Muscle of leg (tissue), 11 donors: Measurements from ENCODE around the gene FAM171A1. TPM values are rescaled to one million over a fixed set of nuclear protein-coding genes. Genes with fewer than 3 reads are reported as not detected.
"Not testable (repeated sequence)": the region's sequence is repeated elsewhere in the genome, so short reads cannot be mapped to it uniquely, and the experiment has no call there.

ENCODE experiments used
- DNase-seq: peaks from one replicate; pipeline ENCODE4 v3.0.0; 2013
- H3K27ac ChIP-seq: one replicate; pipeline ENCODE4 v1.5.1; 2013; ENCODE audit warnings: mild to moderate bottlenecking, low read length, control low read depth
- H3K27me3 ChIP-seq: one replicate; pipeline ENCODE4 v1.6.1; 2013; ENCODE audit warnings: low read length; ENCODE audit not compliant: control insufficient read depth, insufficient read depth
- H3K36me3 ChIP-seq: one replicate; pipeline ENCODE4 v1.6.1; 2013; ENCODE audit warnings: low read length; ENCODE audit not compliant: control insufficient read depth, insufficient read depth
- H3K4me1 ChIP-seq: one replicate; pipeline ENCODE4 v1.6.1; 2013; ENCODE audit warnings: low read length; ENCODE audit not compliant: control insufficient read depth, insufficient read depth
- H3K4me3 ChIP-seq: one replicate; pipeline ENCODE4 v1.5.1; 2013; ENCODE audit warnings: low read length, control low read depth
- H3K9me3 ChIP-seq: replicated peaks from 2 replicates; pipeline ENCODE4 v1.6.1; 2013; ENCODE audit warnings: low read depth, low read length; ENCODE audit not compliant: control insufficient read depth
- WGBS: methylation state at CpG from one replicate; pipeline ENCODE4 v1.1.5; 2013; ENCODE audit warnings: missing lambda C conversion rate; ENCODE audit not compliant: insufficient coverage; 5-methylcytosine and 5-hydroxymethylcytosine counted together
- polyA plus RNA-seq, 8 donors: library from polyadenylated mRNA; unstranded; fragments of 120-200 nt; gene quantifications; one replicate each; pipeline versions ENCODE4 v1.2.1 to v1.2.3, GENCODE V29; 2013; ENCODE audit warnings: inconsistent platforms in 1 of 8, low replicate concordance in 1 of 8; ENCODE audit not compliant: insufficient read length in 8 of 8, insufficient read depth in 1 of 8
- total RNA-seq: library from RNA; stranded (reverse); fragments of 120-200 nt; gene quantifications from one replicate; pipeline ENCODE4 v1.2.4, GENCODE V29; 2013

FAM171A1 gene
- total and polyA plus RNA-seq, 9 donors: 19.6 to 50.9 (median 35.3) TPM

DNA sequence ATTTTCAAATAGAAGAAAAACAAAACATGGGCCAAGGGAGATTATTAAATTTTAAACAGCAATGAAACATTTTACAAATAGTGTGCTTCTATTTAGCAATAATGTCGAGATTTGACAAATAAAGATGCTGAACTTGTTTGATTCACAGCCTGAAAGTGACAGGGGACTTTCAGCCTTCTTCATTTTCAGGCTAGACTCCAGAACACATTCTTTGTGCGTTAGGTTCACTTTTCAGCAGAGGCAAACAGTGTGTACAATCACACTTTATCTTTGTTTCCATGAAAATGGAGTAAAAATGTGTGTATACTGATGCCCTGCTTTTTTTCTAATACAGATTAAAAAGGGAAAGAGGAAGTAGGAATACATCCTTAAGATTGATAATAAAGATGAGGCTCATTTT is 35.6 kb downstream of the FAM171A1 start:
- no peak overlapping the region for H3K27ac ChIP-seq
- H3K4me1 ChIP-seq: peaks cover 4% of the 10 kb centered on the region
- H3K9me3 ChIP-seq: no peaks in the 10 kb centered on the region
- DNase-seq: peak; percentile 75
- no peak overlapping the region for H3K4me3 ChIP-seq
- H3K27me3 ChIP-seq: no peaks in the 10 kb centered on the region
- 50% methylated on average over 1 of the region's 2 CpGs for WGBS
- no peaks in the 10 kb centered on the region for H3K36me3 ChIP-seq

GRCh38 chr10:15334650-15335323 is 36.3 kb downstream of the FAM171A1 start:
- WGBS: 88% methylated on average over 2 of the region's 7 CpGs
- no peaks in the 10 kb centered on the region for H3K36me3 ChIP-seq
- H3K4me1 ChIP-seq: peaks cover 4% of the 10 kb centered on the region
- no peaks in the 10 kb centered on the region for H3K27me3 ChIP-seq
- no peaks in the 10 kb centered on the region for H3K9me3 ChIP-seq
- H3K4me3 ChIP-seq: no peak overlapping the region
- no peak overlapping the region for H3K27ac ChIP-seq
- no peak for DNase-seq

GRCh38 chr10:15333909-15334649 is 37.0 kb downstream of the FAM171A1 start:
- Histone ChIP-seq H3K4me3 (no peak overlapping the region), H3K27me3 (no peaks in the 10 kb centered on the region), H3K9me3 (no peaks in the 10 kb centered on the region), H3K4me1 (peaks cover 4% of the 10 kb centered on the region), H3K36me3 (no peaks in the 10 kb centered on the region), H3K27ac (no peak overlapping the region)
- 73% methylated on average over 4 of the region's 6 CpGs for WGBS
- no peak for DNase-seq

- H3K4me3 ChIP-seq, H3K9me3 ChIP-seq, H3K4me1 ChIP-seq, H3K27me3 ChIP-seq, DNase-seq, H3K27ac ChIP-seq, H3K36me3 ChIP-seq: not testable (repeated sequence)
- WGBS: 100% methylated on average over 4 of the region's 8 CpGs
These were observed 37.9 kb downstream of the FAM171A1 start for GRCh38 chr10:15333181-15333580.

DNA sequence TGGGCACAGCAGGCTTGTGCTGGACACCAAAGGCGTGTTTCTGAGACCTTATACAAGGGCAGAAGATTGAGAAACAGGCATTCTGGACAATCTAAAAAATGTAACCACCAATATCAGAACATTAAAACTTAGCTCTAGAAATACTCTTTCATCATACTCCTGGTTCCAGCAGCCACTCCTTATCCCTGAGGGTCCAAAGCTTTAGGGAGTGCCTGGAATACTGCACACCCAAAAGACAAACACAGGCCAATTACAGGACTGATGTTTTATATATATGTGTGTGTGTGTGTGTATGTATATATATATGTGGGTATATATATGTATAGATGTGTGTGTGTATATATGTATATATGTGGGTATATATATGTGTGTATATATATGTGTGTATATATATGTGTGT is 39.6 kb downstream of the FAM171A1 start:
- WGBS: 90% methylated on average over 1 of the region's 1 CpG
- peaks cover 2% of the 10 kb centered on the region for H3K36me3 ChIP-seq
- H3K4me3 ChIP-seq: no peak overlapping the region
- H3K9me3 ChIP-seq: no peaks in the 10 kb centered on the region
- no peaks in the 10 kb centered on the region for H3K27me3 ChIP-seq
- peaks cover 9% of the 10 kb centered on the region for H3K4me1 ChIP-seq
- H3K27ac ChIP-seq: no peak overlapping the region
- no peak for DNase-seq

DNA sequence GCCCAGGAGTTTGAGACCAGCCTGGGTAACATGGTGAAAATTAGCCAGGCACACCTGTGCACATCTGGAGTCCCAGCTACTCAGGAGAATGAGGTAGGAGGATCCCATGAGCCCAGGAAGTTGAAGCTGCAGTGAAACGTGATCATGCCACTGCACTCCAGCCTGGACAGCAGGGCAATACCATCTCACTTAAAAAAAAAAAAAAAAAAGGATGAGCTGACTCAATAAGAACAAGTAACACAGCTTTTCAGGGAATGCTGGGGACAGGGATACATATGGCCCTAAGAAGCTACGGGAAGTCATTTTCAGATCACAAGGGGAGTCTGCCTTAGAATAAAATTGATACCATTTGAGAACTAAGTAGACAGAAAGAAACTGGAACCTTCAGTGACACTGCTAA is 41.7 kb downstream of the FAM171A1 start:
- Histone ChIP-seq H3K36me3 (peaks cover 2% of the 10 kb centered on the region), H3K4me1 (peaks cover 8% of the 10 kb centered on the region), H3K27ac (no peak overlapping the region), H3K4me3 (no peak overlapping the region), H3K9me3 (no peaks in the 10 kb centered on the region), H3K27me3 (no peaks in the 10 kb centered on the region)
- no peak for DNase-seq
- no CpG with 5 or more reads among the region's 2 CpGs for WGBS

DNA sequence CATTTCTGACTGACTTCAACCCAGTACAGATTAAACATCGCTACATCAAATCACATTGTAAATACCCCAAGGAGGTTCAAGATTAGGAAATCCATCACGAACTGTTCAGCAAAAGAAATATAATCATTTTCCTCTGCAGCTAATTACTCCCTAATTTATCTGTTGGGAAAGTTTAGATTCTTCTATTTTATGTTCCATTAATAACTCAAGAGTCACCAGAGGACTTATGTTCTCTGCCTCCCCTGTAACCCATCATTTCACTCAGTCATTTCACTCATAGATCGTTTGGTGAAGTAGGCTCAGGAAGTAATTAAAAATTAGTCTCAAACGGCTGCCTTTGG is 45.2 kb downstream of the FAM171A1 start:
- Histone ChIP-seq H3K27ac (no peak overlapping the region), H3K9me3 (no peaks in the 10 kb centered on the region), H3K27me3 (no peaks in the 10 kb centered on the region), H3K4me3 (no peak overlapping the region), H3K4me1 (peaks cover 19% of the 10 kb centered on the region), H3K36me3 (peaks cover 2% of the 10 kb centered on the region)
- DNase-seq: no peak
- 67% methylated on average over 1 of the region's 4 CpGs for WGBS

DNA sequence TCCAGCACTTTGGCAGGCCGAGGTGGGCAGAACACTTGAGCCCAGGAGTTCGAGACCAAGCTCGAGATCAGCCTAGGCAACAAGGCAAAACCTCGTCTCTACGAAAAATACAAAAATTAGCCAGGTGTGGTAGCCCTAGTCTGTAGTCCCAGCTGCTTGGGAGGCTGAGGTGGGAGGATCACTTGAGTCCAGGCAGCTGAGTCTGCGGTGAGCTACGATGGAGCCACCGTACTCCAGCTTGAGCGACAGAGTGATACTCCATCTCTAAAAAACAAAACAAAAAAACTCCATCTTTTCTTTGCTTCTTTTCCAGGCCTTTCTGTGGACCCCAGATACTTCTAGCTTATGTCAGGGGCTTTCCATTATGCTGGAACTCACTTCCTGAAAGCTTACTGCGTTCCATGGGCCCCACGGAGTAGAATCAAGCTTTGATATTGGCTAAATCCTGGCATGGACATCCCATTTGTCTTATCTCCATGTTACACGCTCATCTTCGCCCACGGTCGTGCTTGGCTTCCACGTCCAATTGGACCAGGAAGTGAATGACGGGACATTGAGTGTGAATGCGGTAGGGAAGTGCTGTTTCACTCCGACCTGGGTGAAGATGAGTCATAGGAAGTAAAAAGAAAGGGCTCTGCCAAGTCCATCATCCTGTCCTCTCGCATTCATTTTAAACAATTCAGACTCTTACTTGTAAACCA is 45.7 kb downstream of the FAM171A1 start:
- peak; percentile 56 for DNase-seq
- Histone ChIP-seq H3K9me3 (no peaks in the 10 kb centered on the region), H3K27me3 (no peaks in the 10 kb centered on the region), H3K36me3 (peaks cover 2% of the 10 kb centered on the region), H3K27ac (no peak overlapping the region), H3K4me3 (no peak overlapping the region), H3K4me1 (peaks cover 19% of the 10 kb centered on the region)
- 59% methylated on average over 10 of the region's 20 CpGs for WGBS

GRCh38 chr10:15324611-15325010 is 46.5 kb downstream of the FAM171A1 start:
- Histone ChIP-seq H3K4me1 (peaks cover 19% of the 10 kb centered on the region), H3K9me3 (peaks cover 2% of the 10 kb centered on the region), H3K27ac (no peak overlapping the region), H3K36me3 (peaks cover 2% of the 10 kb centered on the region), H3K27me3 (no peaks in the 10 kb centered on the region), H3K4me3 (no peak overlapping the region)
- no peak for DNase-seq
- WGBS: 69% methylated on average over 3 of the region's 6 CpGs

- H3K9me3 ChIP-seq: peaks cover 2% of the 10 kb centered on the region
These were observed 47.0 kb downstream of the FAM171A1 start for GRCh38 chr10:15324113-15324512.

More at GRCh38 chr10:15324113-15324512, 47.0 kb downstream of the FAM171A1 start:
- no peak for DNase-seq
- Histone ChIP-seq H3K36me3 (peaks cover 2% of the 10 kb centered on the region), H3K4me3 (no peak overlapping the region), H3K27me3 (no peaks in the 10 kb centered on the region), H3K27ac (no peak overlapping the region), H3K4me1 (peaks cover 19% of the 10 kb centered on the region)
- 100% methylated on average over 1 of the region's 8 CpGs for WGBS
